ENCODE measurements around the gene ISG20L2. TPM values are rescaled to one million over a fixed set of nuclear protein-coding genes. Genes with fewer than 3 reads are reported as not detected.

ISG20L2 gene
- total RNA-seq, 1 experiment from 2014 or later = 9.6 TPM

GRCh38 chr1:156677616-156678596 is 50.7 kb downstream of the ISG20L2 start:
- in situ Hi-C loops (cut with HindIII; ENCODE audit: low pct_unique_long_range_greater_than_20kb, low sequenced_read_pairs) = no loop called here
- peak; percentile 67 for DNase-seq (ENCODE audit: low read depth)

DNA sequence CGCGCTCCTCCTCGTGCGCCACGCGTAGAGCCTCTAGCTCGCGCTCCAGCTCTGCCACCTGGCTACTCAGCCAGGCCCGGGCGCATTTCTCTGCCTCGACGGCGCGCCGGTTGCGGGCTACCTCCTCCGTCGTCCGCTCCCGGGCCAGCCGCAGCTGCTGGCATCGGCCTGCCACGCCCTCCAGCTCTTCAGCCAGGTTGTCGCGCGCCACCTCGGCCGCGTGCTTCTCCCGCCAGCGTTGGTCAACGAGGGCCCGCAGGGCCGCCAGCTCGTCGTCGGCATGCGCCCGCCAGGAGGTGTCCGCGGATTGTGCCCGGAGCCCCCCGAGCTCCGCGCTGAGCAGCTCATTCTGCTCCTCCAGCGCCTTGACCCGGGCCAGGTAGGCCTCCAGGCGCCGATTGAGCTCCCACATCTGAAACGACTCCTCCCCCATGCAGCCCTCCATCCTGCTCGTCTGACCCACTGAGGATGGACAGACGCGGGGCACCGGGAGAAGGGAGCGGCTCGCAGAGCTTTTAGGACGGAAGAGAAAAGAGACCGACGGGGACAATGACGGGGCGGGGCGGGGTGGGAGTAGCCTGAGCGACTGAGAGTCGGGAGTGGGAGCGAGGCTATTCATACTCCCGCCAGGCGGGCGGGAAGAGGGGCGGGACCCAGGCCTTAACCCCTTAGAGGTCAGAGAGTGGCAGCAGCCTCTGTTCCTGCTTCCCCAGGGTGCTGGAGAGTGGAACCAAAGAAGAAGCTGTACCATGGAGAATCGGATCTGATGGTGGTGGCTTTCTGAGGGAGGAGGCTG is 51.5 kb downstream of the ISG20L2 start, which contains the start of gene NES:
Gene NES, minus strand, starts transcription at position 588 of the 796 bp plus-strand sequence. Its CDS starts 143 bp downstream, at position 445.
- no peak for DNase-seq (ENCODE audit: low read depth)
- in situ Hi-C loops (cut with HindIII; ENCODE audit: low pct_unique_long_range_greater_than_20kb, low sequenced_read_pairs) = no loop called here

GRCh38 chr1:156676114-156676819 is 52.3 kb downstream of the ISG20L2 start:
- no peak for DNase-seq (ENCODE audit: low read depth)
- in situ Hi-C loops (cut with HindIII; ENCODE audit: low pct_unique_long_range_greater_than_20kb, low sequenced_read_pairs) = no loop called here

- DNase-seq (ENCODE audit: low read depth) = no peak
- in situ Hi-C loops (cut with HindIII; ENCODE audit: low pct_unique_long_range_greater_than_20kb, low sequenced_read_pairs) = no loop called here
Observed at GRCh38 chr1:156675210-156676113, 53.1 kb downstream of the ISG20L2 start.

- in situ Hi-C loops (cut with HindIII; ENCODE audit: low pct_unique_long_range_greater_than_20kb, low sequenced_read_pairs) = no loop called here
- DNase-seq (ENCODE audit: low read depth) = no peak
Observed at GRCh38 chr1:156673387-156674121, 55.0 kb downstream of the ISG20L2 start.

Other genes with a start within 250 kb of the ISG20L2 start
- gene MEF2D, start 228.0 kb downstream of the ISG20L2 start, total RNA-seq (2014; rRNA removed; shearing (Covaris generic); ENCODE audit: low replicate concordance) = 2.7 and 6.2 TPM in 2 replicates
- 34.8 and 47.1 TPM in 2 replicates for gene IQGAP3, start 156.2 kb downstream of the ISG20L2 start, total RNA-seq (2014; rRNA removed; shearing (Covaris generic); ENCODE audit: low replicate concordance)
- not detected in 2 replicates for gene TTC24, start 149.0 kb downstream of the ISG20L2 start, total RNA-seq (2014; rRNA removed; shearing (Covaris generic); ENCODE audit: low replicate concordance)
- gene NAXE, start 137.0 kb downstream of the ISG20L2 start, total RNA-seq (2014; rRNA removed; shearing (Covaris generic); ENCODE audit: low replicate concordance) = 142 and 150 TPM in 2 replicates
- gene GPATCH4, start 127.3 kb downstream of the ISG20L2 start, total RNA-seq (2014; rRNA removed; shearing (Covaris generic); ENCODE audit: low replicate concordance) = 8.8 and 33.6 TPM in 2 replicates
- not detected in 2 replicates for gene HAPLN2, start 109.4 kb downstream of the ISG20L2 start, total RNA-seq (2014; rRNA removed; shearing (Covaris generic); ENCODE audit: low replicate concordance)
- not detected in 2 replicates for gene BCAN, start 86.6 kb downstream of the ISG20L2 start, total RNA-seq (2014; rRNA removed; shearing (Covaris generic); ENCODE audit: low replicate concordance)
- gene NES, start 51.4 kb downstream of the ISG20L2 start, total RNA-seq (2014; rRNA removed; shearing (Covaris generic); ENCODE audit: low replicate concordance) = 0.03 TPM in 2 replicates
- not detected in 2 replicates for gene CRABP2, start 23.2 kb downstream of the ISG20L2 start, total RNA-seq (2014; rRNA removed; shearing (Covaris generic); ENCODE audit: low replicate concordance)
- gene METTL25B, start 297 bp downstream of the ISG20L2 start, total RNA-seq (2014; rRNA removed; shearing (Covaris generic); ENCODE audit: low replicate concordance) = 34.4 and 34.6 TPM in 2 replicates
- 181 and 194 TPM in 2 replicates for gene MRPL24, start 12.3 kb upstream of the ISG20L2 start, total RNA-seq (2014; rRNA removed; shearing (Covaris generic); ENCODE audit: low replicate concordance)
- 463 and 550 TPM in 2 replicates for gene HDGF, start 22.9 kb upstream of the ISG20L2 start, total RNA-seq (2014; rRNA removed; shearing (Covaris generic); ENCODE audit: low replicate concordance)
- gene PRCC, start 38.8 kb upstream of the ISG20L2 start, total RNA-seq (2014; rRNA removed; shearing (Covaris generic); ENCODE audit: low replicate concordance) = 29.4 and 50.9 TPM in 2 replicates
- not detected in 2 replicates for gene SH2D2A, start 88.1 kb upstream of the ISG20L2 start, total RNA-seq (2014; rRNA removed; shearing (Covaris generic); ENCODE audit: low replicate concordance)
- gene INSRR, start 130.4 kb upstream of the ISG20L2 start, total RNA-seq (2014; rRNA removed; shearing (Covaris generic); ENCODE audit: low replicate concordance) = 0.03 TPM in 1 of 2 replicates, not detected in the other
- not detected in 2 replicates for gene NTRK1, start 132.1 kb upstream of the ISG20L2 start, total RNA-seq (2014; rRNA removed; shearing (Covaris generic); ENCODE audit: low replicate concordance)
- gene PEAR1, start 165.0 kb upstream of the ISG20L2 start, total RNA-seq (2014; rRNA removed; shearing (Covaris generic); ENCODE audit: low replicate concordance) = 0.88 and 5.0 TPM in 2 replicates
- gene LRRC71, start 191.9 kb upstream of the ISG20L2 start, total RNA-seq (2014; rRNA removed; shearing (Covaris generic); ENCODE audit: low replicate concordance) = 0.14 TPM in 1 of 2 replicates, not detected in the other